Adrenal gland (tissue), 5 donors: ENCODE data around the gene SPTB.

Source experiments
- POLR2A ChIP-seq, 2 donors: fragments of 450-650 bp; IDR thresholded peaks; one replicate each; pipeline ENCODE4 v1.6.1; 2017; ENCODE audit warnings: antibody characterized with exemption in 2 of 2, mild to moderate bottlenecking in 2 of 2, moderate library complexity in 1 of 2
- TF ChIP-seq, protein P1 (sequence below), 6 experiments: fragments of 450-650 bp in 4 of 6; fragments of 200-600 bp in 2 of 6; sonication (generic) in 1 of 6; IDR thresholded peaks; 1 replicate in 5 of 6; 2 replicates in 1 of 6; pipeline versions ENCODE4 v1.5.1 to v1.8.0; 2016 to 2021; ENCODE audit warnings: antibody characterized with exemption in 6 of 6, mild to moderate bottlenecking in 2 of 6, moderate library complexity in 1 of 6
- donor health status: DM: no; HTN: no; CAD: no.

DNA sequence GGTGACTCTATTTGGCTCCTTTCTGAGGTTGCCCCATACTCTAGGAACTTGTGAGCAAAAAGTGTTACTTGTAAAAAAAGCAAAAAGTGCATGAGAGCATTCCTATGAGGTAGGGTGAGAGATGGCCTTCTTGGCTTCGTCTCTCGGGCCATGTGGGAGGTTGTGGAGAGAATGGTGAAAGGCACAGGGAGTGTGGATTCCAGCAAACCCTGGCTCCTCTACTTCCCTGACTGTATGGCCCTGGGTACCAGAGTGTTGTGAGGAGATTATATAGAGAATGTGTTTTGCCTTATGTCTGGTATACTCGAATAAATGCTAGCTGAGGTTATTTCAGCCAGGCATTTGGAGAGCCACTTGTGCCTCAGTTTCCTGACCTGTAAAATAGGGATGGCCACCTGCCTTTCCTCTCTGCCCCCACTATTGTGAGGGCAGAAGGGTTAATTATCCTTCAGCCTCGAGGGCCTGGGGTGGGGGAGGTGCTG, 164.5 kb downstream of the SPTB start:
- TF ChIP-seq, protein P1, sequence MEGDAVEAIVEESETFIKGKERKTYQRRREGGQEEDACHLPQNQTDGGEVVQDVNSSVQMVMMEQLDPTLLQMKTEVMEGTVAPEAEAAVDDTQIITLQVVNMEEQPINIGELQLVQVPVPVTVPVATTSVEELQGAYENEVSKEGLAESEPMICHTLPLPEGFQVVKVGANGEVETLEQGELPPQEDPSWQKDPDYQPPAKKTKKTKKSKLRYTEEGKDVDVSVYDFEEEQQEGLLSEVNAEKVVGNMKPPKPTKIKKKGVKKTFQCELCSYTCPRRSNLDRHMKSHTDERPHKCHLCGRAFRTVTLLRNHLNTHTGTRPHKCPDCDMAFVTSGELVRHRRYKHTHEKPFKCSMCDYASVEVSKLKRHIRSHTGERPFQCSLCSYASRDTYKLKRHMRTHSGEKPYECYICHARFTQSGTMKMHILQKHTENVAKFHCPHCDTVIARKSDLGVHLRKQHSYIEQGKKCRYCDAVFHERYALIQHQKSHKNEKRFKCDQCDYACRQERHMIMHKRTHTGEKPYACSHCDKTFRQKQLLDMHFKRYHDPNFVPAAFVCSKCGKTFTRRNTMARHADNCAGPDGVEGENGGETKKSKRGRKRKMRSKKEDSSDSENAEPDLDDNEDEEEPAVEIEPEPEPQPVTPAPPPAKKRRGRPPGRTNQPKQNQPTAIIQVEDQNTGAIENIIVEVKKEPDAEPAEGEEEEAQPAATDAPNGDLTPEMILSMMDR (IDR thresholded peaks at IDR 0.05), result no peak
- TF ChIP-seq POLR2A (IDR thresholded peaks at IDR 0.05), result no peak
